C1 segment of cervical spinal cord (tissue), 14 donors: ENCODE results near the gene TBC1D9B.
"Not testable (repeated sequence)": the region's sequence is repeated elsewhere in the genome, so short reads cannot be mapped to it uniquely, and the experiment has no call there.

ENCODE experiments used
- DNase-seq, 14 donors: peaks; one replicate each; lab custom pipeline; 2025; lab: John Stamatoyannopoulos, UW

TBC1D9B gene

DNA sequence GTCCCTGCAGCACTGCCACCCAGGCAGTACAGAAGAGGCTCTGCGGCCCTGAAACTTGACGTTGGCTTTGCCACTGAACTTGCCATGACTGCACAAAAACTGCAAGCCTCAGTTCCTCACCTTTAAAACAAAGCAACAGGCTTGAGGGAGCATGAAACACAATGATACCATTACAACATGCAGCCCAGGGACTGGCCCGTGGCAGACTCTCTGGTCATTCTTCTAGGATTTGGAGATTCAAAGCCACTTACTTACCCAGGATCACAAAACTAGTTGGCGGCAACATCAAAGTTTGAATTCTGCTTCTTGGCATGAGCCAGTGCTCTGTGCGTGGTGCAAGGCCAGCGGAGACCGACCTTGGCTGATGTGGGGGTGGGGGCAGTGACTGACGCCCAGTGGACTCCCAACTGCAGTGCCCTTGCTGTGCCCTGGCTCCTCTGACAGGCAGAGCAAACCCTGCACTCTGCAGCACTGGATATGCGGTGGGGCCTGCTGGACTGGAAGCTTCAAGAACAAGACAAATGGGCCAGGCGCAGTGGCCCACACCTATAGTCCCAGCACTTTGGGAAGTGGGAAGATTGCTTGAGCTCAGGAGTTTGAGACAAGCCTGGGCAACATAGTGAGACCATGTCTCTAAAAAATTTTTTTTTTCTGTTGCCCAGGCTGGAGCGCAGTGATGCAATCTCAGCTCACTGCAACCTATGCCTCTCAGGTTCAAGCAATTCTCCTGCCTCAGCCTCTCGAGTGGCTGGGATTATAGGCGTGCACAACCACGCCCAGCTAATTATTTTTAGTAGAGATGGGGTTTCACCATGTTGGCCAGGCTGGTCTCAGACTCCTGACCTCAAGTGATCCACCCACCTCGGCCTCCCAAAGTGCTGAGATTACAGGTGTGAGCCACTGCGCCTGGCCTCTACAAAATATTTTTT is 68.1 kb downstream of the TBC1D9B start:
- no peak for DNase-seq

DNA sequence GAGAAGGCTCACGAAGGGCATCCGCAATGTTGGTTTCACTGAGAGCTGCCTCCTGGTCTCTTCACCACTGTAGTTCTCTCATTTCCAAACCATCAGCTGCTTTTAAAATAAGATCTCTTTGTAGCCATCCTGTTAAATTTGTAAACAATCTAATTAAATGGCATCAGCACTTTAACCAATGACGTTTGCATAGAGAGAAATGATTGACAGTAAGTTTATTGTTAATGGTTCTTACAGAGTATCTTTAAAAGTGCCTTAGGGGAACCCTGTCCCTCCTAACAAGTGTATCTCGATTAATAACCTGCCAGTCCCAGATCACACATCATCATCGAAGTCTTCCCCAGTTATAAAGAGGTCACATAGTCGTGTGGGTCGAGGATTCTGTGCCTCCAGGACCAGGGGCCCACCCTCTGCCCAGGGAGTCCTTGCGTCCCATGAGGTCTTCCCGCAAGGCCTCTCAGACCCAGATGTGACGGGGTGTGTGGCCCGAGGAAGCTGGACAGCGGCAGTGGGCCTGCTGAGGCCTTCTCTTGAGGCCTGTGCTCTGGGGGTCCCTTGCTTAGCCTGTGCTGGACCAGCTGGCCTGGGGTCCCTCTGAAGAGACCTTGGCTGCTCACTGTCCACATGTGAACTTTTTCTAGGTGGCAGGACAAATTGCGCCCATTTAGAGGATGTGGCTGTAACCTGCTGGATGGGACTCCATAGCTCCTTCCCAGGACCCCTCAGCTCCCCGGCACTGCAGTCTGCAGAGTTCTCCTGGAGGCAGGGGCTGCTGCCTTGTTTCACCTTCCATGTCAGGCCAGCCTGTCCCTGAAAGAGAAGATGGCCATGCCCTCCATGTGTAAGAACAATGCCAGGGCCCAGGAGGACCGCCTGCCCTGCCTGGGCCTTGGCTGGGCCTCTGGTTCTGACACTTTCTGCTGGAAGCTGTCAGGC is 70.4 kb downstream of the TBC1D9B start:
- no peak for DNase-seq

DNA sequence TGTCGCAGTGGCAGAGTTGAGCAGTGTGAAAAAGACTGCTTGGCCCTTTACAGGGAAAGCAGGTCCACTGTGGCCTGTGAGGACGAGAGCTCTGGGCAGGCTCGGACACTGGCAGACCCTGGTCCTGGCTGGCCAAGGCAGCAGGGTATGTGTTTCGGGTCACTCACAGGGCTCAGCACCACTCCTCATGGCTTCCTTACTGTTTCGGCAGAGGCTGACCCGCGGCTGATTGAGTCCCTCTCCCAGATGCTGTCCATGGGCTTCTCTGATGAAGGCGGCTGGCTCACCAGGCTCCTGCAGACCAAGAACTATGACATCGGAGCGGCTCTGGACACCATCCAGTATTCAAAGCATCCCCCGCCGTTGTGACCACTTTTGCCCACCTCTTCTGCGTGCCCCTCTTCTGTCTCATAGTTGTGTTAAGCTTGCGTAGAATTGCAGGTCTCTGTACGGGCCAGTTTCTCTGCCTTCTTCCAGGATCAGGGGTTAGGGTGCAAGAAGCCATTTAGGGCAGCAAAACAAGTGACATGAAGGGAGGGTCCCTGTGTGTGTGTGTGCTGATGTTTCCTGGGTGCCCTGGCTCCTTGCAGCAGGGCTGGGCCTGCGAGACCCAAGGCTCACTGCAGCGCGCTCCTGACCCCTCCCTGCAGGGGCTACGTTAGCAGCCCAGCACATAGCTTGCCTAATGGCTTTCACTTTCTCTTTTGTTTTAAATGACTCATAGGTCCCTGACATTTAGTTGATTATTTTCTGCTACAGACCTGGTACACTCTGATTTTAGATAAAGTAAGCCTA is 71.3 kb downstream of the TBC1D9B start:
- no peak for DNase-seq

GRCh38 chr5:179834871-179835270 is 72.8 kb downstream of the TBC1D9B start:
- DNase-seq, result not testable (repeated sequence)

DNA sequence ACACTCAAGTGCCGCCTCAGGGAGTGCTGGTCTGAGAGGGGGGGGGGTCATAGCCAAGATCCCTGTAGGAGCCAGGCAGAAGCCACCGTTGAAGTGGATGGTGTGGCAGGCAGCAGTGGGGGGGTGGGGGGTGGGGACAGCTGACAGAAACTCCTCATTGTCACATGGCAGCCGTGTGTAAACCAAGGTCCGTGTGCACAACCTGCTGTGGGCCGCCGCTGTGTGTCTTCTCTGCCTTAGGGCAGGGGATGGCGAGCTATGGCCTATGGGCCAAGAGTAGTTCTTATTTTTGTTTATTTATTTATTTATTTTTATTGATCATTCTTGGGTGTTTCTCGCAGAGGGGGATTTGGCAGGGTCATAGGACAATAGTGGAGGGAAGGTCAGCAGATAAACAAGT is 73.6 kb downstream of the TBC1D9B start:
- no peak for DNase-seq

GRCh38 chr5:179833709-179834070 is 74.0 kb downstream of the TBC1D9B start:
- DNase-seq, result no peak

- DNase-seq, result peak in 1 of 14 donors; percentile 85
These were observed 74.5 kb downstream of the TBC1D9B start for GRCh38 chr5:179833056-179833708.

DNA sequence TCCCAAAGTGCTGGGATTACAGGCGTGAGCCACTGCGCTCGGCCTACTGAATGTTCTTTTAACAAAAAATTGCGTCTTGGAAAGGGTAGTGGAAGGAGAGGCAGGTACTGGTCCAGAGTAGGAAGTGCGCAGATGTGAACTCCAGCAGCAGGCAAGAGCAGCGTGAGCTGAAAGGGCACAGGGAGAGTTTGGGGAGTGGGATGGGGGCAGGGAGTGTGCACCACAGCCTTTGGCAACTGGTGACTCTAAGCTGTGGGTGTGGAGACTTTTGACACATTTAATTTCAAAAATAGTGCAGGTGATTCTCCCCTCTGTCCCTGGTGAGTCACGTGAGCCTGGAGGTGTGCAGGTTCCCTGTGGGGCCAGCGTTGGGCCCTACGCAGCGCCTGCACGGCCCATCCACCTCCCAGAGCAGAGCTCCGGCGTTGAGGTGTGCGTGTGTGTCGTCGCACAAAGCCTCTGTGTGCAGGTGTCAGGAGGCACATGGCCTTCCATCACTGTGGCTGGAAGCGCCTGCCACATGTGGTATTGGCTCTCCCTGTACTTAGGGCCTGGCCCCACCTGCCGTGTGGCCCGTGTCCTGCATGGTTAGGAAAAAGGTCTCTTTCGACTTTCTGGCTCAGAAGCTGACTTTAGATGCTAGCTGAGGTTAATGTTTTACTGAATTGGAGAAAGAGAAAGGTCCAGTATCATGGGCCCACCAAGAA is 75.5 kb downstream of the TBC1D9B start:
- DNase-seq, result no peak

- no peak for DNase-seq
These were observed 76.8 kb downstream of the TBC1D9B start for GRCh38 chr5:179830818-179831468.

DNA sequence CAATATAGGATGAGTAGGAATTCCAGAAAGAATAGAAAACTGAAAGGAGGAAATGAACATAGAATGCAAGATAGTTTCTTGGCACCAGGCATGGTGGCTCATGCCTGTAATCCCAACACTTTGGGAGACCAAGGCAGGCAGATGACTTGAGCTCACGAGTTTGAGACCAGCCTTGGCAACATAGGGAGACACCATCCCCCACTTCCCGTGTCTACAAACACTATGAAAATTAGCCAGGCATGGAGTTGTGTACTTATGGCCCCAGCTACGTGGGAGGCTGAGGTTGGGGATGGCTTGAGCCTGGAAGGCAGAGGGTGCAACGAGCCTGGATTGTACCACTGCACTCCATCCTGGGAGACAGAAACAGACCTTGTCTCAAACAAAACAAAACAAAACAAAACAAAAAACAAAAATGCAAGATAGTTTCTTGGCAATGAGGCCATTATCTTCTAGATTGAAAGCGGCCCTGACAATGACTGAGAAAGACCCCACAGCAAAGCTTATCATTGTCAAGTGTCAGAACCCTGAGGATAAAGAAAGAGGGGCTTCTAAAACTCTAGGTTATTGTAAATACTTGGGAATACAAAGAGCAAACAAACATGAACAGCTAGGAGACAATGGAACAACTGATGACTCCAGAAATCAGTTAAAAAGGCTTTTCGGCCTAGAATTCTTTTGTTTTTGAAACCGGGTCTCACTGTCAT is 77.8 kb downstream of the TBC1D9B start:
- no peak for DNase-seq

DNA sequence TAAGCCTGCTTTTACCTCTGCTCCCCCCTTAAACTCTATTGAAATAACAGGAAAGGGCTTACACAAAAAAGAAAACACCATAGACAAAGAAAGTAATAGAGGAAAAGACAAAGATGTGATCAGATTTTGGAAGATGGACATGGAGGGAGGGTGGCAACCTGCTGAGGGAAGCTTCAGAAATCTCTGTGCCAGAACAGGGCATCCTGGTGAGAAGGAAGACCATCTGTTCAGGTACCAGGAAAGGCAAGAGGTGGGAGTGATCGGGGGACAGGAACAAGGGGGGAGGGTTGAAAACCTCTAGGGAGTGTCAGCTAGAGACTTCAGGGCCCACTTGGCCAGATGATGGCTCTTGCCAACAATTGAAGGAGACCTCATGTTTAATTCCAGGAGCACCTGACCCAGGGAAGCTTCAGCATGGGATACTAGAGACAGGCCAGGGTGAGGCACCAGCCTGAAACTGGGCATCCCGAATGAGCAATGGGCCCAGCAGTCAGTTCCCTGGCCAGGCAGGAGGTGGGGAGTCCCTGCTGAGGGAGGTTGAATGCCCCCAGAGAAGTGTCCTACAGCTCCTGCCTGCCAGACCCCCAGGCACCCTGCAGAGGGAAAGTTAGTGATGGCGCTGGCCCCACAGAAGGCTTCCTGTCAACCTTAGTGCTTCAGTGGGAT is 78.8 kb downstream of the TBC1D9B start:
- DNase-seq, result peak in 1 of 14 donors; percentile 73

DNA sequence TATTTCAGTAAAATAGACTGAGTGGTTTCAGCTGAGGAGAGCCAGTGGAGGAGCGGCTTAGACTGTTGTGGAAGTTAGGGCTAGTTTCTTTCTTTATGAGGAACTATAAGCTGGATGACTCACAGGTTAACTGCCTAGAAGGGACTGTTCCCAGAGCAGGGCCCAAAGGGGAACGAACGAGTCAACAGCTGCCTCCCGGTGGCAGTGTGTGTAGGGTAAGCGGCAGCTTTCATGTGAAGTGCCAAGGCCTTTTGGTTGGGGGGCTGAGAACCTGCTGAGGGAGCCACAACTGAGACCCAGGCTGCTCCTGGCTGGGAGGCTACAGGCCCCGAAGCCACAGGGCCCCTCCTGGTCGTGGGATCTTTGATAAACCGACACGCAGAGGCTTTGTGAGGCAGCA is 80.0 kb downstream of the TBC1D9B start:
- no peak for DNase-seq

GRCh38 chr5:179825655-179826182 is 82.0 kb downstream of the TBC1D9B start:
- peak in 1 of 14 donors; percentile 81 for DNase-seq

GRCh38 chr5:179824745-179825112 is 83.0 kb downstream of the TBC1D9B start:
- no peak for DNase-seq

GRCh38 chr5:179823937-179824744 is 83.6 kb downstream of the TBC1D9B start:
- DNase-seq, result no peak

DNA sequence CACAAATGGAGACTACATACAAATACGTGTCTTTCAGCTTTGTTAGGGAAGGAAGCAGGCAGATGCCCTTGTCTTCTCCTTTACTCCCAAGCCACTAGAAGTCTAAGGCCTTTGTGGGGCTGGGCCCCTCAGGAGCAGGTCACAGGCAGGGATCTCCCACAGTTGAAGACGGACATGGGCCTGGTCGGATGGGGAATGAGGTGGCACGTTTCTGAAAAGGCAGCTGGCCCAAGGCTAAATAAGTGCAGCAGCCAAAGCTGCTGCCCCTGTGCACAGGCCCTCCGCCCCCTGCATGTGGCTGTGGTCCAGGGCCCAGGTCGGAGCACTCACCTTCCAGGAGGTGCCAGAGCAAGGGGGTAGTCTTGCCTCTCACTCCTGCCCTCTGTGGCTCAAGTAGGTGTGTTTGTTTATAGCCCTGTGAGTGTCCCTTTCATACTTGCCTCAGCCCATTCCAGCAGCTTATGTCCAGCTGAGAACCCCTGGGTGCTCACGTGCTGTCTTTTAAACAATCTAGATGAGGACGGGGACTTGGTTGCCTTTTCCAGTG is 85.2 kb downstream of the TBC1D9B start:
- DNase-seq, result no peak

GRCh38 chr5:179822059-179822432 is 85.7 kb downstream of the TBC1D9B start:
- no peak for DNase-seq
